A549 (cell line): ENCODE data around the gene PLXNB2.

ENCODE experiments used
- CTCF ChIP-seq: fragments of >200 bp; sonication (Bioruptor Twin); formaldehyde crosslinking; IDR thresholded peaks from 3 replicates; pipeline ENCODE4 v1.5.1; 2016
- E2F6 ChIP-seq: IDR thresholded peaks from 2 replicates; pipeline ENCODE4 v1.6.1; 2012; ENCODE audit warnings: low read depth, borderline replicate concordance
- JUN ChIP-seq, 2 experiments: fragments of >200 bp; sonication (Bioruptor Twin); formaldehyde crosslinking; IDR thresholded peaks; 2 replicates in 1 of 2; 3 replicates in 1 of 2; pipeline ENCODE4 v1.6.1; 2016 to 2017
- TF ChIP-seq, protein P1 (sequence below): IDR thresholded peaks from 2 replicates; pipeline ENCODE4 v1.6.1; 2012

DNA sequence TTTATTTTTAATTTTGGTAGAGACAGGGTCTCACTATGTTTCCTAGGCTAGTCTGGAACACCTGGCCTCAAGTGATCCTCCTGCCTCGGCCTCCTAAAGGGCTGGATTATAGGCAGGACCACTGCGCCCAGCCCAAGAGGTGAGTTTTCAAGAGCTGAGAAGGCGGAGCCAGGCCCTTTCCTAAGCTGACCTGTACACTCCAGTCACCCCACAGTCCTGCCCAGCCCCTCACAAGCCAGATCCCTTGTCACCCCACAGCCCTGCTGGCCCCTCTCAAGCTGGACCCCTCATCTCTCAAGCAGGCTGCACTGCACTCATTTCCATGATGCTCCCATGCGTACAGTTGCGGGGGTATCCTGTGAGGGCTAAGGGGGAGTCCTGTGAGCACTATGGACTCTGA is 16.5 kb upstream of the PLXNB2 start:
- TF ChIP-seq E2F6 (no peak), JUN (IDR thresholded peaks at IDR 0.05) (no peak), CTCF (no peak)
- TF ChIP-seq, protein P1, sequence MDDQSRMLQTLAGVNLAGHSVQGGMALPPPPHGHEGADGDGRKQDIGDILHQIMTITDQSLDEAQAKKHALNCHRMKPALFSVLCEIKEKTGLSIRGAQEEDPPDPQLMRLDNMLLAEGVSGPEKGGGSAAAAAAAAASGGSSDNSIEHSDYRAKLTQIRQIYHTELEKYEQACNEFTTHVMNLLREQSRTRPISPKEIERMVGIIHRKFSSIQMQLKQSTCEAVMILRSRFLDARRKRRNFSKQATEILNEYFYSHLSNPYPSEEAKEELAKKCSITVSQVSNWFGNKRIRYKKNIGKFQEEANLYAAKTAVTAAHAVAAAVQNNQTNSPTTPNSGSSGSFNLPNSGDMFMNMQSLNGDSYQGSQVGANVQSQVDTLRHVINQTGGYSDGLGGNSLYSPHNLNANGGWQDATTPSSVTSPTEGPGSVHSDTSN, result no peak
